Small intestine (tissue), 7 donors: ENCODE results near the gene ANKRD44. TPM values are rescaled to one million over a fixed set of nuclear protein-coding genes. Genes with fewer than 3 reads are reported as not detected.

ENCODE experiments used
- DNase-seq, 2 donors: peaks; one replicate each; pipeline versions ENCODE4 v3.0.0 to v3.0.0-alpha.2; 2013
- FAIRE-seq: peaks from 2 replicates; lab custom pipeline; 2012; peaks lifted over from hg19 to GRCh38; lab: Jason Lieb, UNC
- H3K27ac ChIP-seq, 3 donors: one replicate each; pipeline ENCODE4 v1.5.1; 2013; ENCODE audit warnings: low read length in 2 of 3, mild to moderate bottlenecking in 2 of 3, control low read depth in 1 of 3, inconsistent platforms in 1 of 3, low read depth in 1 of 3, moderate library complexity in 1 of 3
- H3K27me3 ChIP-seq, 3 donors: one replicate each; pipeline ENCODE4 v1.6.1; 2013; ENCODE audit warnings: low read length in 3 of 3, inconsistent platforms in 1 of 3; ENCODE audit not compliant: control insufficient read depth in 3 of 3, insufficient read depth in 3 of 3
- H3K36me3 ChIP-seq, 3 donors: one replicate each; pipeline ENCODE4 v1.6.1; 2013; ENCODE audit warnings: low read length in 3 of 3, inconsistent platforms in 1 of 3, low read depth in 1 of 3, mild to moderate bottlenecking in 1 of 3, moderate library complexity in 1 of 3; ENCODE audit not compliant: control insufficient read depth in 3 of 3, insufficient read depth in 2 of 3
- H3K4me1 ChIP-seq, 3 donors: one replicate each; pipeline ENCODE4 v1.6.1; 2013; ENCODE audit warnings: low read length in 2 of 3, inconsistent platforms in 1 of 3, low read depth in 1 of 3, mild to moderate bottlenecking in 1 of 3, moderate library complexity in 1 of 3; ENCODE audit not compliant: control insufficient read depth in 3 of 3, insufficient read depth in 2 of 3
- H3K4me3 ChIP-seq, 3 donors: one replicate each; pipeline ENCODE4 v1.5.1; 2013; ENCODE audit warnings: low read length in 3 of 3, control low read depth in 1 of 3, inconsistent platforms in 1 of 3, low read depth in 1 of 3, mild to moderate bottlenecking in 1 of 3, moderate library complexity in 1 of 3
- H3K9me3 ChIP-seq, 2 donors: one replicate each; pipeline ENCODE4 v1.6.1; 2013; ENCODE audit warnings: low read depth in 1 of 2, low read length in 1 of 2; ENCODE audit not compliant: control insufficient read depth in 2 of 2, insufficient read depth in 1 of 2
- WGBS, 3 donors: extraction: QIAGEN DNeasy Blood & Tissue Kit; methylation state at CpG; one replicate each; pipeline ENCODE4 v1.1.7; 2013; 5-methylcytosine and 5-hydroxymethylcytosine counted together
- polyA plus RNA-seq, 4 donors: library from polyadenylated mRNA; stranded (reverse) in 3 of 4; unstranded in 1 of 4; fragments of 200-250 nt in 3 of 4; fragments of 120-200 nt in 1 of 4; gene quantifications; one replicate each; pipeline versions ENCODE4 v1.2.1 to v1.2.3, GENCODE V29; 2013
- donor health status: healthy with polysubstance abuse.
- donor health status: control.
- donor health status: control.
- donor health status: Bipolar disorder and iron deficiency.
- donor health status: healthy.

The ANKRD44 gene
- polyA plus RNA-seq, 4 donors = 0.89 to 5.2 (median 1.7) TPM

- FAIRE-seq = no peak
- peaks cover 0 to 4% (median 3%) of the 10 kb centered on the region in 3 donors for H3K4me1 ChIP-seq
- WGBS, 3 donors = 57 to 74% (median 70%) methylated on average over 3 of the region's 3 CpGs
Observed at GRCh38 chr2:197235711-197236110, 74.9 kb downstream of the ANKRD44 start.

GRCh38 chr2:197234671-197235191 lies 75.8 kb downstream of the ANKRD44 start:
- no peaks in the 10 kb centered on the region for H3K36me3 ChIP-seq
- no peak for FAIRE-seq
- H3K27me3 ChIP-seq = no peaks in the 10 kb centered on the region
- no peak overlapping the region for H3K4me3 ChIP-seq
- no peaks in the 10 kb centered on the region for H3K9me3 ChIP-seq
- peaks cover 0 to 4% (median 3%) of the 10 kb centered on the region in 3 donors for H3K4me1 ChIP-seq
- DNase-seq = peak; percentile 44 to 54
- 22 to 73% (median 41%) methylated on average over 4 of the region's 4 CpGs for WGBS, 3 donors
- no peak overlapping the region for H3K27ac ChIP-seq

More at GRCh38 chr2:197235711-197236110, 74.9 kb downstream of the ANKRD44 start:
- DNase-seq = no peak
- no peaks in the 10 kb centered on the region for H3K9me3 ChIP-seq
- H3K27me3 ChIP-seq = no peaks in the 10 kb centered on the region
- no peak overlapping the region for H3K4me3 ChIP-seq
- no peaks in the 10 kb centered on the region for H3K36me3 ChIP-seq
- H3K27ac ChIP-seq = peak overlapping the region in 1 of 3 donors; percentile 32

DNA sequence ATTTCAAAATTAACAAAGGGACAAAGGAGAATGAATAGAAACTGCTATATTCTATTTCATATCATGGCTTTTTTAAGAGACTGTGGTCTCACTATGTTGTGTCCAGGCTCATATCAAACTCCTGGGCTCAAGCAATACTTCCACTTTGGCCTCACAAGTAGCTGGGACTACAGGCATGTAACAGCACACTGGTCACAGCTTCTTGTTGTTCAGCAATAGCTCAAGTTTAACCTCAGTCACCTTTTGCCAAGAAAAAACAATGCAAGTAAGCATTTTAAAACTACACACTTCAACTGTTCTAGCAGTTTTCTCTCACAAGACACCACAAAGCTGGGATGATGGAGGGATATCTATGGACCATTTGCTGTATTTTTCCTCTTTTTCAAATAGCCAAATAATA lies 77.1 kb downstream of the ANKRD44 start:
- no peaks in the 10 kb centered on the region for H3K27me3 ChIP-seq
- no peak for DNase-seq
- no peak overlapping the region for H3K27ac ChIP-seq
- peaks cover 0 to 4% (median 4%) of the 10 kb centered on the region in 3 donors for H3K4me1 ChIP-seq
- no peak overlapping the region for H3K4me3 ChIP-seq
- H3K36me3 ChIP-seq = no peaks in the 10 kb centered on the region
- no peaks in the 10 kb centered on the region for H3K9me3 ChIP-seq
- FAIRE-seq = no peak

DNA sequence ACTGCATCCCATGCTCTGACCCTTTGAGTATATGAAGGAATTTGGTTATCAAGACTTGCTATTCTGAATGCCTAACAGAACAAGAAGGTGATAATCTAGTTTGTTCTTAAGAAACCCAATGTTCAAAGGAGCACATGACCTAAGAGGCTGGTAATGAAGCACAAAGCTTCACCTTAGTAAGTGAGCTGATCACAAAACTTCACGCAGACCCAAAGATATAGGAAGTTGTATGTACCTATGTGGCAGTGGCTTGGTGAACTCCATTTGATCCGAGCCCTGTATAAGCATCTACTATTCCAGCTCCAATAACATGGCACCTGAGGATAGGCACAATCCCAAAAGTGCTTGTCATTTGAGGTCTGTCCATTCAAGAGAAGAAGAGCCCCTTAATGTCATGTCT lies 78.6 kb downstream of the ANKRD44 start:
- FAIRE-seq = no peak
- no peak overlapping the region for H3K27ac ChIP-seq
- peaks cover 0 to 4% (median 4%) of the 10 kb centered on the region in 3 donors for H3K4me1 ChIP-seq
- no peaks in the 10 kb centered on the region for H3K27me3 ChIP-seq
- no peak for DNase-seq
- no peaks in the 10 kb centered on the region for H3K36me3 ChIP-seq
- no peak overlapping the region for H3K4me3 ChIP-seq
- no peaks in the 10 kb centered on the region for H3K9me3 ChIP-seq
- 91 to 100% (median 96%) methylated on average over 2 of the region's 2 CpGs for WGBS, 3 donors

- no peak overlapping the region for H3K27ac ChIP-seq
- WGBS, 3 donors = 9 to 53% (median 35%) methylated on average over 4 of the region's 4 CpGs
- FAIRE-seq = no peak
Observed at GRCh38 chr2:197229509-197230443, 80.8 kb downstream of the ANKRD44 start.

DNA sequence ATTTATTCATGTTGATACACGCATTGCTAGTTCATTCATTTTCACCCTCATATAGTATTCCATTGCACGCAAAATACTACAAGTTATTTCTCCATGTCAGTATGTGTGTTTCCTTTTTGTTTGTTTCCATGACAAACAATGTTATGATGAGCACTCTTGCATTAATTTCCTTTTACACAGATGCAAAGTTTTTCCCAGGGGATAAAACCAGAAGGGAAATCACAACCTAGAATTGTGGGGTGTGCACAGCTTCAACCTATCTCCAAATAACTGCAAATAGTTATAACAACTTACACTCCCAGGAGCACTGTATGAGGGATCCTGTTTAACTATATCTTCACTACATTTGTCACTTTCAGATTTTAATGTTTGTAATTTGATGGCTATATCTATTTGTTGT lies 87.1 kb downstream of the ANKRD44 start:
- no peaks in the 10 kb centered on the region for H3K9me3 ChIP-seq
- no peak overlapping the region for H3K27ac ChIP-seq
- no peaks in the 10 kb centered on the region for H3K27me3 ChIP-seq
- H3K4me1 ChIP-seq = no peaks in the 10 kb centered on the region
- H3K36me3 ChIP-seq = no peaks in the 10 kb centered on the region
- no peak for DNase-seq
- FAIRE-seq = no peak
- H3K4me3 ChIP-seq = no peak overlapping the region
- 94 to 96% (median 95%) methylated on average over 2 of the region's 2 CpGs for WGBS, 3 donors

More at GRCh38 chr2:197229509-197230443, 80.8 kb downstream of the ANKRD44 start:
- no peak for DNase-seq
- Histone ChIP-seq H3K9me3 (no peaks in the 10 kb centered on the region), H3K27me3 (no peaks in the 10 kb centered on the region), H3K4me3 (no peak overlapping the region), H3K4me1 (peaks cover 0 to 4% (median 4%) of the 10 kb centered on the region in 3 donors), H3K36me3 (no peaks in the 10 kb centered on the region)

GRCh38 chr2:197219636-197220035 lies 90.9 kb downstream of the ANKRD44 start:
- H3K27ac ChIP-seq = no peak overlapping the region
- H3K27me3 ChIP-seq = no peaks in the 10 kb centered on the region
- 82 to 95% (median 89%) methylated on average over 4 of the region's 4 CpGs for WGBS, 3 donors
- no peak overlapping the region for H3K4me3 ChIP-seq
- no peaks in the 10 kb centered on the region for H3K9me3 ChIP-seq
- DNase-seq (no peak), FAIRE-seq (no peak)
- no peaks in the 10 kb centered on the region for H3K36me3 ChIP-seq
- H3K4me1 ChIP-seq = peaks cover 0 to 11% (median 0%) of the 10 kb centered on the region in 3 donors

DNA sequence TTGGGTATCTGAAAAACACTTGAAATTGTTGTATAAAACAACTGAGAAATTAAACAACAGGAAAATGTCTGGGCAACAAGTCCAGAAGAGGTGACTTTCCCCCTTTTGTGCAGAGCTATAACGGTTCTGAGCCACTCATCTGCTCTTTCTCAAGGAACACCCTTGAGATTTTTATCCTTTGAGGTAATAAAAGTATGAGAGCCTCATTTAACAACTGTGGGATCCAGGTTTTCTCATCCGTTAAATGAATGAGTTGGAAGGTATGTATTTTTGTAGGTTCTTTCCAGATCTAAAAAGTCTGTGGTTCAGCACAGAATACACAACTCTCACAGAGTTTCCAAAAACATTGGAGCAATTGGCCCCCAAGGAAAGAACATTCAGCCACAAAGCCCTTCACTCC lies 93.0 kb downstream of the ANKRD44 start:
- H3K9me3 ChIP-seq = no peaks in the 10 kb centered on the region
- H3K27ac ChIP-seq = no peak overlapping the region
- FAIRE-seq = no peak
- no peaks in the 10 kb centered on the region for H3K36me3 ChIP-seq
- DNase-seq = no peak
- no peaks in the 10 kb centered on the region for H3K27me3 ChIP-seq
- WGBS, 3 donors = 64 to 82% (median 65%) methylated on average over 2 of the region's 2 CpGs
- H3K4me1 ChIP-seq = peaks cover 0 to 11% (median 2%) of the 10 kb centered on the region in 3 donors
- H3K4me3 ChIP-seq = no peak overlapping the region
